Psoas muscle (tissue), 8 donors: Measurements from ENCODE around the gene RAC3. TPM values are rescaled to one million over a fixed set of nuclear protein-coding genes. Genes with fewer than 3 reads are reported as not detected.
A peak's percentile ranks its signal among the peaks of the same experiment; 100 is the strongest.

Experiments
- ATAC-seq, 4 donors: fragments of 200-7000 bp; cut with Tn5 transposase; one replicate each; pipeline ENCODE4 v1.9.1; 2020; ENCODE audit warnings: moderate library complexity in 3 of 4, mild to moderate bottlenecking in 2 of 4
- DNase-seq, 2 donors: peaks; one replicate each; pipeline ENCODE4 v3.0.0-alpha.2; 2020
- H3K27ac ChIP-seq: fragments of 200-600 bp; one replicate; pipeline ENCODE4 v1.8.0; 2022
- H3K27me3 ChIP-seq, 3 donors: fragments of 200-600 bp in 1 of 3; one replicate each; pipeline versions ENCODE4 v1.6.1 to v1.8.0; 2013 to 2022; ENCODE audit warnings: low read length in 2 of 3, mild to moderate bottlenecking in 2 of 3, moderate library complexity in 1 of 3; ENCODE audit not compliant: insufficient read depth in 3 of 3
- H3K36me3 ChIP-seq, 2 donors: fragments of 200-600 bp in 1 of 2; one replicate each; pipeline versions ENCODE4 v1.6.1 to v1.8.0; 2013 to 2022; ENCODE audit warnings: low read depth in 1 of 2, mild to moderate bottlenecking in 1 of 2, moderate library complexity in 1 of 2; ENCODE audit not compliant: insufficient read depth in 1 of 2
- H3K4me1 ChIP-seq: fragments of 200-600 bp; one replicate; pipeline ENCODE4 v1.8.0; 2022
- H3K4me3 ChIP-seq: fragments of 200-600 bp; one replicate; pipeline ENCODE4 v1.8.0; 2022; ENCODE audit warnings: mild to moderate bottlenecking
- H3K9me3 ChIP-seq: fragments of 200-600 bp; one replicate; pipeline ENCODE4 v1.8.0; 2022
- WGBS, 3 donors: extraction: QIAGEN DNeasy Blood & Tissue Kit; methylation state at CpG; one replicate each; pipeline versions ENCODE4 v1.1.6 to v1.1.7; 2013; 5-methylcytosine and 5-hydroxymethylcytosine counted together
- intact Hi-C, 2 donors: fragments of 100-400 bp; cut with DNase I; formaldehyde crosslinking; loops; one replicate each; pipeline versions ENCODE4 v1.11.0 to v1.14.2; 2022
- polyA plus RNA-seq, 3 donors: library from polyadenylated mRNA; stranded (reverse); fragments of 200-250 nt; gene quantifications; one replicate each; pipeline ENCODE4 v1.2.3, GENCODE V29; 2013
- total RNA-seq, 4 donors: library from RNA; stranded (reverse); fragmentation: NEBNext Ultra II Directional in 2 of 4; extraction: Animal tissue kit (Norgen Biotek cat#: 25700) in 2 of 4; gene quantifications; one replicate each; pipeline versions ENCODE4 v1.2.1 to v1.2.4, GENCODE V29; 2021 to 2023
- TF ChIP-seq, protein P1 (sequence below): fragments of 200-600 bp; IDR thresholded peaks from one replicate; pipeline ENCODE4 v1.8.0; 2022; ENCODE audit warnings: antibody characterized with exemption
- donor health status: healthy with polysubstance abuse.
- donor health status: DM: no; HTN: no; CAD: no; lungs with moderate emphysema.
- donor health status: Bipolar disorder and iron deficiency.
- donor health status: healthy.
- donor health status: DM: yes; HTN: yes; CAD: no.
- donor health status: DM: no; HTN: no; CAD: no.
- donor health status: DM: no; HTN: no; CAD: no.
- donor health status: DM: yes; HTN: yes; CAD: no.

Gene RAC3
- total and polyA plus RNA-seq, 7 donors: 0.05 to 0.83 TPM; not detected in 5

DNA sequence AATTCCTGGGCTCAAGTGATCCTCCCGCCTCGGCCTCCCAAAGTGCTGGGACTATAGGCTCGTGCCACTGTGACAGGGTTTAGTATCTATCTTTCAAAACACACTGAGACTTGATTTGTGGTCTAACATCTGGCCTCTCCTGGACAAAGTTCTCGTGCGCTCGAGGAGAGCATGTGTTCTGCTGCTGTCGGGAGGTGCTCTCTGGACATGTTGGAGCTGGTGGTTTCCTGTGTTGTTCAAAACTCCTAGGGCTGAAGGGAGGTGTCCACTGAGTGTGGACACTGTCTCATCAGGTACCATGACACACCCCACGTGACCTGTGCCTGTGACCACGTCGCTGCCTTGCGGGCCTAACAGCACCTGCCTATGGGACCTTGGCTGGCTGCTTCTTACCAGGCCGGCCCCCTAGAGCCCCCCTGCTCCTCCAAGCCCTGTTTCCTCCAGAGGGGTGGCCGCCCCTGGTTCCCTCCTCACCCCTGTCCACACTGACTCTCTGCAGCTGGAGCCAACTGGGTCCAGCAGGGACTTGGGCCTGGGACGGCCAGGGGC, 14.5 kb downstream of the RAC3 start:
- intact Hi-C loops: loop anchor here in 1 of 2 donors (2.0 kb wide), 1 partner anchor 27 kb away; no protein-coding TSS in a partner anchor
- Histone ChIP-seq H3K36me3 (peaks cover 0 to 33% of the 10 kb centered on the region in 2 donors), H3K27me3 (no peaks in the 10 kb centered on the region), H3K27ac (no peak overlapping the region), H3K4me1 (peaks cover 11% of the 10 kb centered on the region), H3K4me3 (no peak overlapping the region), H3K9me3 (no peaks in the 10 kb centered on the region)
- DNase-seq (no peak), ATAC-seq (peak in 2 of 4 donors; percentile 14 to 22)
- TF ChIP-seq, protein P1, sequence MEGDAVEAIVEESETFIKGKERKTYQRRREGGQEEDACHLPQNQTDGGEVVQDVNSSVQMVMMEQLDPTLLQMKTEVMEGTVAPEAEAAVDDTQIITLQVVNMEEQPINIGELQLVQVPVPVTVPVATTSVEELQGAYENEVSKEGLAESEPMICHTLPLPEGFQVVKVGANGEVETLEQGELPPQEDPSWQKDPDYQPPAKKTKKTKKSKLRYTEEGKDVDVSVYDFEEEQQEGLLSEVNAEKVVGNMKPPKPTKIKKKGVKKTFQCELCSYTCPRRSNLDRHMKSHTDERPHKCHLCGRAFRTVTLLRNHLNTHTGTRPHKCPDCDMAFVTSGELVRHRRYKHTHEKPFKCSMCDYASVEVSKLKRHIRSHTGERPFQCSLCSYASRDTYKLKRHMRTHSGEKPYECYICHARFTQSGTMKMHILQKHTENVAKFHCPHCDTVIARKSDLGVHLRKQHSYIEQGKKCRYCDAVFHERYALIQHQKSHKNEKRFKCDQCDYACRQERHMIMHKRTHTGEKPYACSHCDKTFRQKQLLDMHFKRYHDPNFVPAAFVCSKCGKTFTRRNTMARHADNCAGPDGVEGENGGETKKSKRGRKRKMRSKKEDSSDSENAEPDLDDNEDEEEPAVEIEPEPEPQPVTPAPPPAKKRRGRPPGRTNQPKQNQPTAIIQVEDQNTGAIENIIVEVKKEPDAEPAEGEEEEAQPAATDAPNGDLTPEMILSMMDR: no peak
- 53 to 62% (median 54%) methylated on average over 14 of the region's 14 CpGs for WGBS, 3 donors

- peaks cover 11% of the 10 kb centered on the region for H3K4me1 ChIP-seq
- TF ChIP-seq, protein P1: no peak
- no peak for ATAC-seq
- no peak for DNase-seq
- peaks cover 0 to 33% of the 10 kb centered on the region in 2 donors for H3K36me3 ChIP-seq
- H3K27ac ChIP-seq: no peak overlapping the region
- H3K4me3 ChIP-seq: no peak overlapping the region
- 84 to 87% (median 87%) methylated on average over 21 of the region's 21 CpGs for WGBS, 3 donors
- intact Hi-C loops: loop anchor here in 1 of 2 donors (2.0 kb wide), 1 partner anchor 26 kb away; no protein-coding TSS in a partner anchor
- no peaks in the 10 kb centered on the region for H3K9me3 ChIP-seq
- no peaks in the 10 kb centered on the region for H3K27me3 ChIP-seq
Measured at GRCh38 chr17:82046903-82047302, 15.4 kb downstream of the RAC3 start.

DNA sequence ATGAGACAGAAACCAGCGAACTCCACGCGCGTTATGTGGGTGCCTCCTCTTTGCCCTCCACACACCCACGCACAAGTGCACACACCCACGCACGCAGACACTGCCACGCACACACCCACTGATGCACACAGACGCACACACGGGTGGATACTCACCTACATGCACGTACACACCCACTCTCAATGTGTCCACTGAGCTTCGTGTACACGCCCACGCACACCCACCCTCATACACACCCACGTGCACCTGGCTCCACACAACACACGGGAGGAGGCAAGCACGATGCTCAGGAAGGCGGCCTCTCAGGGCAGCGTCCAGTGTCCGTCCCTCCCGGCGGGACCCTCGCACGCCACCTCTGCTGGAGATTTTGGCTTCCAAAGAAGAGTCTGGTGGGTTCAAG, 15.9 kb downstream of the RAC3 start:
- Histone ChIP-seq H3K9me3 (no peaks in the 10 kb centered on the region), H3K4me1 (peaks cover 12% of the 10 kb centered on the region), H3K36me3 (peaks cover 0 to 33% of the 10 kb centered on the region in 2 donors), H3K4me3 (no peak overlapping the region), H3K27ac (no peak overlapping the region), H3K27me3 (no peaks in the 10 kb centered on the region)
- intact Hi-C loops: loop anchor here in 1 of 2 donors (2.0 kb wide), 1 partner anchor 25 kb away; no protein-coding TSS in a partner anchor
- WGBS, 3 donors: 87 to 91% (median 89%) methylated on average over 24 of the region's 24 CpGs
- DNase-seq: no peak
- TF ChIP-seq, protein P1: no peak
- ATAC-seq: no peak

DNA sequence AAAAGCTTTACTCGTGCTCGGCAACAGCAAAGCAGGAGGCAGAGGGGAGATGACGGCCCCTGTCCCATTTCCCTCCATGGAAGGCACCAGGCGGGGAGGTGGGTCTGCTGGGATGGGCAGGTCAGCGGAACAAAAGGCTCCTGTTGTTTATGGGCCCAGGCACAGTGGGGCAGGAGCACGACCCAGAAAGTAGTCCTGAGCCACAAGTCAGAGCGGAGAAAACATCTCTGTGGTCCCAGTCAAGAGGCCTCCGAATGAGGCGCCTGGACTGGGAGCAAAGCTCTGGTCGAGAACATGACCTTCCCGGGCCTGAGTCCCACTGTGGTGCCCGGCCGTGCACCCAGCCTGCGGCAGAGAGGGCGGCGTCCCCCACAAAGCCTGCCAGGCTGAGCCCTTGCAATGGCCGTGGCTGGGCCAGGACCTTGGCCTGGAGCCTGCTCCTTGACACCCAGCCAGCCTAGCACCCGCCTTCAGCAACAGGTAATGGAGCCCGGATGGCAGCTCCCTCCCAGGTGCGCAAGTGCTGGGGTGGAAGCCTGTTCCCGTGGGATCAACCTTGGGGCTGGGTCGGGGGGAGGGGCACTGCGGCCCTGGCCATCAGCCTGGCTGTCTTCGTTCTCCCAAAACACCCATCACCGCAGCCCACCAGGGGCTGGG, 16.6 kb downstream of the RAC3 start:
- peaks cover 19% of the 10 kb centered on the region for H3K4me1 ChIP-seq
- whole genome bisulfite sequencing, 3 donors: 82 to 92% (median 85%) methylated on average over 22 to 25 of the region's 25 CpGs
- peaks cover 0 to 33% of the 10 kb centered on the region in 2 donors for H3K36me3 ChIP-seq
- no peak overlapping the region for H3K27ac ChIP-seq
- TF ChIP-seq, protein P1: no peak
- no peaks in the 10 kb centered on the region for H3K27me3 ChIP-seq
- ATAC-seq (no peak), DNase-seq (peak in 1 of 2 donors; percentile 39)
- intact Hi-C loops: loop anchor here in 1 of 2 donors (2.0 kb wide), 1 partner anchor 25 kb away; no protein-coding TSS in a partner anchor
- H3K9me3 ChIP-seq: no peaks in the 10 kb centered on the region
- no peak overlapping the region for H3K4me3 ChIP-seq
